ENCODE data around the gene ATP10A.

DNA sequence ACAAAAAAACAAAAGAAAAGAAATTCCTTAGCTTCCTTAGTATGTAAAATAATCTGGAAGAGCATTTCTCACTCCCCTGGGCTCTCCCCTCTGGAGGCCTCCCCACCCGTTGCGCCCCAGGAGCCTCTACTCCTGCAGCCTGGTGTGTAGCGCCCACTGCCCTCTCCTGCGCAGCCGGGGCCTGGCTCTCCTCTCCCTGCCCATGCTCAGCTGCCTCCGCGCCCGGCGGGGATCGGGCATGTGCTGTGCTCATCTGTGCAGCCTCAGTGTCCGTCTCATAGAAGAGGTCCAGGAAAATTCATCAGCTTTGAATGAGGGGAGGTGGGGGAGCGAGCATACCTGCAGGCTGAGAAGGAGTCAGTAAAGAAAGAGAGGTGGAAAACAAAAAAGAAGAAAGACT is 203.9 kb downstream of the ATP10A start:
- TF ChIP-seq JUND (IDR thresholded peaks at IDR 0.05) (no peak), POLR2A (IDR thresholded peaks at IDR 0.05; ENCODE audit: borderline replicate concordance, extremely low read depth, insufficient read depth, insufficient read length) (no peak), EZH2 (IDR thresholded peaks at IDR 0.05) (no peak), CBX3 (IDR thresholded peaks at IDR 0.05; ENCODE audit: low read depth) (no peak), SIN3A (IDR thresholded peaks at IDR 0.05; ENCODE audit: low read depth) (no peak), POLR2AphosphoS5 (IDR thresholded peaks at IDR 0.05; ENCODE audit: low read depth, low read length) (no peak)
- TF ChIP-seq, protein P1, sequence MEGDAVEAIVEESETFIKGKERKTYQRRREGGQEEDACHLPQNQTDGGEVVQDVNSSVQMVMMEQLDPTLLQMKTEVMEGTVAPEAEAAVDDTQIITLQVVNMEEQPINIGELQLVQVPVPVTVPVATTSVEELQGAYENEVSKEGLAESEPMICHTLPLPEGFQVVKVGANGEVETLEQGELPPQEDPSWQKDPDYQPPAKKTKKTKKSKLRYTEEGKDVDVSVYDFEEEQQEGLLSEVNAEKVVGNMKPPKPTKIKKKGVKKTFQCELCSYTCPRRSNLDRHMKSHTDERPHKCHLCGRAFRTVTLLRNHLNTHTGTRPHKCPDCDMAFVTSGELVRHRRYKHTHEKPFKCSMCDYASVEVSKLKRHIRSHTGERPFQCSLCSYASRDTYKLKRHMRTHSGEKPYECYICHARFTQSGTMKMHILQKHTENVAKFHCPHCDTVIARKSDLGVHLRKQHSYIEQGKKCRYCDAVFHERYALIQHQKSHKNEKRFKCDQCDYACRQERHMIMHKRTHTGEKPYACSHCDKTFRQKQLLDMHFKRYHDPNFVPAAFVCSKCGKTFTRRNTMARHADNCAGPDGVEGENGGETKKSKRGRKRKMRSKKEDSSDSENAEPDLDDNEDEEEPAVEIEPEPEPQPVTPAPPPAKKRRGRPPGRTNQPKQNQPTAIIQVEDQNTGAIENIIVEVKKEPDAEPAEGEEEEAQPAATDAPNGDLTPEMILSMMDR (IDR thresholded peaks at IDR 0.05 in 2 of 3, conservative IDR thresholded peaks at IDR 0.05 in 1 of 3; ENCODE audit: borderline replicate concordance in 1 of 3, insufficient read depth in 1 of 3, low read depth in 2 of 3, low read length in 2 of 3), result no peak
- TF ChIP-seq, protein P2, sequence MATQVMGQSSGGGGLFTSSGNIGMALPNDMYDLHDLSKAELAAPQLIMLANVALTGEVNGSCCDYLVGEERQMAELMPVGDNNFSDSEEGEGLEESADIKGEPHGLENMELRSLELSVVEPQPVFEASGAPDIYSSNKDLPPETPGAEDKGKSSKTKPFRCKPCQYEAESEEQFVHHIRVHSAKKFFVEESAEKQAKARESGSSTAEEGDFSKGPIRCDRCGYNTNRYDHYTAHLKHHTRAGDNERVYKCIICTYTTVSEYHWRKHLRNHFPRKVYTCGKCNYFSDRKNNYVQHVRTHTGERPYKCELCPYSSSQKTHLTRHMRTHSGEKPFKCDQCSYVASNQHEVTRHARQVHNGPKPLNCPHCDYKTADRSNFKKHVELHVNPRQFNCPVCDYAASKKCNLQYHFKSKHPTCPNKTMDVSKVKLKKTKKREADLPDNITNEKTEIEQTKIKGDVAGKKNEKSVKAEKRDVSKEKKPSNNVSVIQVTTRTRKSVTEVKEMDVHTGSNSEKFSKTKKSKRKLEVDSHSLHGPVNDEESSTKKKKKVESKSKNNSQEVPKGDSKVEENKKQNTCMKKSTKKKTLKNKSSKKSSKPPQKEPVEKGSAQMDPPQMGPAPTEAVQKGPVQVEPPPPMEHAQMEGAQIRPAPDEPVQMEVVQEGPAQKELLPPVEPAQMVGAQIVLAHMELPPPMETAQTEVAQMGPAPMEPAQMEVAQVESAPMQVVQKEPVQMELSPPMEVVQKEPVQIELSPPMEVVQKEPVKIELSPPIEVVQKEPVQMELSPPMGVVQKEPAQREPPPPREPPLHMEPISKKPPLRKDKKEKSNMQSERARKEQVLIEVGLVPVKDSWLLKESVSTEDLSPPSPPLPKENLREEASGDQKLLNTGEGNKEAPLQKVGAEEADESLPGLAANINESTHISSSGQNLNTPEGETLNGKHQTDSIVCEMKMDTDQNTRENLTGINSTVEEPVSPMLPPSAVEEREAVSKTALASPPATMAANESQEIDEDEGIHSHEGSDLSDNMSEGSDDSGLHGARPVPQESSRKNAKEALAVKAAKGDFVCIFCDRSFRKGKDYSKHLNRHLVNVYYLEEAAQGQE (IDR thresholded peaks at IDR 0.05; ENCODE audit: low read depth), result no peak
- TF ChIP-seq, protein P3, sequence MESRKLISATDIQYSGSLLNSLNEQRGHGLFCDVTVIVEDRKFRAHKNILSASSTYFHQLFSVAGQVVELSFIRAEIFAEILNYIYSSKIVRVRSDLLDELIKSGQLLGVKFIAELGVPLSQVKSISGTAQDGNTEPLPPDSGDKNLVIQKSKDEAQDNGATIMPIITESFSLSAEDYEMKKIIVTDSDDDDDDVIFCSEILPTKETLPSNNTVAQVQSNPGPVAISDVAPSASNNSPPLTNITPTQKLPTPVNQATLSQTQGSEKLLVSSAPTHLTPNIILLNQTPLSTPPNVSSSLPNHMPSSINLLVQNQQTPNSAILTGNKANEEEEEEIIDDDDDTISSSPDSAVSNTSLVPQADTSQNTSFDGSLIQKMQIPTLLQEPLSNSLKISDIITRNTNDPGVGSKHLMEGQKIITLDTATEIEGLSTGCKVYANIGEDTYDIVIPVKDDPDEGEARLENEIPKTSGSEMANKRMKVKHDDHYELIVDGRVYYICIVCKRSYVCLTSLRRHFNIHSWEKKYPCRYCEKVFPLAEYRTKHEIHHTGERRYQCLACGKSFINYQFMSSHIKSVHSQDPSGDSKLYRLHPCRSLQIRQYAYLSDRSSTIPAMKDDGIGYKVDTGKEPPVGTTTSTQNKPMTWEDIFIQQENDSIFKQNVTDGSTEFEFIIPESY (IDR thresholded peaks at IDR 0.05; ENCODE audit: extremely low read depth, insufficient replicate concordance, low read length), result no peak
- TF ChIP-seq, protein P4, sequence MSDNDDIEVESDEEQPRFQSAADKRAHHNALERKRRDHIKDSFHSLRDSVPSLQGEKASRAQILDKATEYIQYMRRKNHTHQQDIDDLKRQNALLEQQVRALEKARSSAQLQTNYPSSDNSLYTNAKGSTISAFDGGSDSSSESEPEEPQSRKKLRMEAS (IDR thresholded peaks at IDR 0.05), result no peak
